HG02981 (cell line): Measurements from ENCODE around the gene WRAP53.
"Not testable (repeated sequence)": the region's sequence is repeated elsewhere in the genome, so short reads cannot be mapped to it uniquely, and the experiment has no call there.

Experiments used
- ATAC-seq: cut with Tn5 transposase; IDR thresholded peaks from one replicate; pipeline ENCODE4 v1.9.1; 2021; ENCODE audit warnings: mild to moderate bottlenecking, moderate library complexity; ENCODE audit not compliant: unreplicated experiment

WRAP53 gene

DNA sequence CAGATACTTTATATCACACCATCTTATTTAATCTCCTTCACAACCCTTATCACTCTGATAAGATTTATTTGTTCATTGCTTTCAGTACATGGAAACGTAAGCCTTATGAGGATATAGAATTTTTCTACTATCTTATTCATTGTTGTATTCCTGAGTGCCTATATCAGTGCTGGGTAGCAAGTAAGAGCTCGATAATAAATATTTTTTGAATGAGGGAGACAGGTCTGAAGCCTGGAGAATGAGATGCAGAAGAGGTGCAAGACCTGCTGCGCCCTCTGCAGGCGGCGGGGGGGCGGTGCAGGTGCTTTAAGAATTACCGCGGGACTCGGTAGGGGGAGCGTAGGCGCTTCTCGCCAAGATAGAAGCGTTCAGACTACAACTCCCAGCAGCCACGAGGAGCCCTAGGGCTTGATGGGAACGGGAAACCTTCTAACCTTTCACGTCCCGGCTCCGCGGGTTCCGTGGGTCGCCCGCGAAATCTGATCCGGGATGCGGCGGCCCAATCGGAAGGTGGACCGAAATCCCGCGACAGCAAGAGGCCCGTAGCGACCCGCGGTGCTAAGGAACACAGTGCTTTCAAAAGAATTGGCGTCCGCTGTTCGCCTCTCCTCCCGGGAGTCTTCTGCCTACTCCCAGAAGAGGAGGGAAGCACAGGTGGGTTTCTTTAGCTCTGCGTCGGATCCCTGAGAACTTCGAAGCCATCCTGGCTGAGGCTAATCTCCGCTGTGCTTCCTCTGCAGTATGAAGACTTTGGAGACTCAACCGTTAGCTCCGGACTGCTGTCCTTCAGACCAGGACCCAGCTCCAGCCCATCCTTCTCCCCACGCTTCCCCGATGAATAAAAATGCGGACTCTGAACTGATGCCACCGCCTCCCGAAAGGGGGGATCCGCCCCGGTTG, at the start of gene WRAP53:
TSS of gene WRAP53 (plus strand) at position 570 of the 900 bp plus-strand sequence. CDS start at position 742, 172 bp downstream.
- peak; percentile 75 for ATAC-seq

DNA sequence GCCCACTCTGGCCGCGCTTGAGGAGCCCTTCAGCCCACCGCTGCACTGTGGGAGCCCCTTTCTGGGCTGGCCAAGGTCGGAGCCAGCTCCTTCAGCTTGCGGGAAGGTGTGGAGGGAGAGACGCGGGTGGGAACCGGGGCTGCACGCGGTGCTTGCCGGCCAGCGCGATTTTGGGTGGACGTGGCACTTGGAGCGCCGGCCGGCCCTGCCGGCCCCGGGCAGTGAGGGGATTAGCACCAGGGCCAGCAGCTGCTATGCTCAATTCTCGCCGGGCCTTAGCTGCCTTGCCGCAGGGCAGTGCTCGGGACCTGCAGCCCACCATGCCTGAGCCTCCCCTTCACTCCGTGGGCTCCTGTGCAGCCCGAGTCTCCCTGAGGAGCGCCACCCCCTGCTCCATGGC, 47.5 kb upstream of the WRAP53 start:
- no peak for ATAC-seq

DNA sequence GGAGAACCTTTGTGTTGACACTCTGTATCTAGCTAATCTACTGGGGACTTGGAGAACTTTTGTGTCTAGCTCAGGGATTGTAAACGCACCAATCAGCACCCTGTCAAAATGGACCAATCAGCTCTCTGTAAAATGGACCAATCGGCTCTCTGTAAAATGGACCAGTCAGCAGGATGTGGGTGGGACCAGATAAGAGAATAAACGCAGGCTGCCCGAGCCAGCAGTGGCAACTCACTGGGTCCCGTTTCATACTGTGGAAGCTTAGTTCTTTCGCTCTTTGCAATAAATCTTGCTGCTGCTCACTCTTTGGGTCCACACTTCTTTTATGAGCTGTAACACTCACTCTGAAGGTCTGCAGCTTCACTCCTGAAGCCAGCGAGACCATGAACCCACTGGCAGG, 46.6 kb upstream of the WRAP53 start:
- not testable (repeated sequence) for ATAC-seq

DNA sequence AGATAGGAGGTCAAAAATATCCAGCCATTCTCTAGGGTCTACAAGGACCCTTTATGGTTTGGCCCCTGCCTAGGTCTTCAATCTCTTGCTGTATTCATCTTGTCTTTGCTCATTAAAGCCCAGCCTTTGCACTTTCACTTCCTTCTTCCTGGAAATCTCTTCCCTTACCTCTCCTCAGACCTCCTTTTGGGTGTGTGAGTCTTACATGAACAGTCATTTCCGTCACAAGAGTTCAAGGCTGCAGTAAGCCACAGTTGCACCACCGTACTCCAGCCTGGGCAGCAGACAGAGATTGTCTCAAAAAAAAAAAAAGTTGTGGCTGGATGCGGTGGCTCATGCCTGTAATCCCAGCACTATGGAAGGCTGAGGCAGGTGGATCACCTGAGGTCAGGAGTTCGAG, 43.5 kb upstream of the WRAP53 start:
- no peak for ATAC-seq

DNA sequence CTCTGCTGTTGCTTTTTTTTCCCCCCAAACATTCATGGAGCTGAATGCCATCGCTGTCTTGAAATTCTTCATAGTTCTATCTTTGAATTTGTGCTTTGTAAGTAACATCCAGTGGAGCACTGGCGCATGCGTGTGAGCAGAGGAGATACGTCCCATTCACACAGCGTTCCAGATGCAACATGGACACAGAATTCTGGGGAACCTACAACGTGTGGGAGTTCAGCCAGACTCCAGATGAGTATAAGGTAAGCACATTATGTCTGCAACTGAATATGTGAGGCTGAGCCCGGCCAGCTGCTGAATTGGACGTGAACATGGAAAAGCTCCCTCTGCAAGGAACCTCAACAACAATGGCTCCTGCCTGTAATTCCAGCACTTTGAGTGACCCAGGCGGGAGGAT, 41.8 kb upstream of the WRAP53 start:
- ATAC-seq = no peak

DNA sequence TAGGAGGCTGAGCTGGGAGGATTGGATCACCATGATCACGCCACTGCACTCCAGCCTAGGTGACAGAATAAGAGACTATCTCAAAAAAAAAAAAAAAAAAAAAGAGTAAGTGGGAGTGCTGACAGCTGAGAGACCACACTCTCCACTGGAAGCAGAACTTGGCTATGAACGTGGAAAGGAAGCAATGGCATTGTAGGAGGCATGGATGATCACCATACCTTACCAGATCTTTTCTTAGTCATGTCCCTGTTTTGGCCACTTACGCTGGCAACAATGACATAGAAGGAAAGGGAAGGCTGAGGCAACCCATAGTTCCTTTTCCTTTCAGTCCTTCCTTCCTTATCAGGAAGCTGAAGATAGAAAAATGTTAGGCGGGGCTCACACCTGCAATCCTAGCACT, 41.3 kb upstream of the WRAP53 start:
- no peak for ATAC-seq

DNA sequence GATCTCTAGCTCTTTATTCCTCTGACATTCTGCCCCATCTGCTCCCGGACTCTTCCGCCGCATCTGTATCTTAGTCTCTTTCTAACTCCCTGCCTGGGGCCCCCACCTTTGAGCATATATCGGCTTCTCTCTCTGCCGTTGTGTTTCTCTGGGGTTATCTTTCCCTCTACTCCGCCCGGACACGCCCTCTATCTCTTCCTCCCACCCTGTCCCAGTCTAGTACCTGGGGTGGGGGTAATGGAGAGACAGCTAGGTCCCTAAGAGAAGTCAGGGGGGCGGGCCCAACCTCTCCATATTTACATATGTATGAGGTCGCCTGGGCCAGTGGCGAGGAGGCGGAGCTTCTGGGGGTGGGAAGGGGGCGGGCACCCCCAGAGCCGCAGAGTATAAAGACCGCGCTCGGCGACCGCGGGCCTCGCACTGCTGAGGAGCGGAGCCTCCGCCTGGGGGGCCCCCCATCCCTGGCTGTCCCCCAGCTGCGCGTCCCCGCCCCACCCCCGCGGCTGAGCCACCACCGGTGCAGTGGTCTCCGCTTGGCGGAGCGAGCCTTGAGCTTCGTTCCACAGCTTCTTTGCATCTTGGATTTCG, 37.7 kb upstream of the WRAP53 start, which contains the start of gene ATP1B2:
TSS of gene ATP1B2 (plus strand) at position 418 of the 588 bp plus-strand sequence. CDS start 593 bp downstream, outside the sequence.
- ATAC-seq = no peak

DNA sequence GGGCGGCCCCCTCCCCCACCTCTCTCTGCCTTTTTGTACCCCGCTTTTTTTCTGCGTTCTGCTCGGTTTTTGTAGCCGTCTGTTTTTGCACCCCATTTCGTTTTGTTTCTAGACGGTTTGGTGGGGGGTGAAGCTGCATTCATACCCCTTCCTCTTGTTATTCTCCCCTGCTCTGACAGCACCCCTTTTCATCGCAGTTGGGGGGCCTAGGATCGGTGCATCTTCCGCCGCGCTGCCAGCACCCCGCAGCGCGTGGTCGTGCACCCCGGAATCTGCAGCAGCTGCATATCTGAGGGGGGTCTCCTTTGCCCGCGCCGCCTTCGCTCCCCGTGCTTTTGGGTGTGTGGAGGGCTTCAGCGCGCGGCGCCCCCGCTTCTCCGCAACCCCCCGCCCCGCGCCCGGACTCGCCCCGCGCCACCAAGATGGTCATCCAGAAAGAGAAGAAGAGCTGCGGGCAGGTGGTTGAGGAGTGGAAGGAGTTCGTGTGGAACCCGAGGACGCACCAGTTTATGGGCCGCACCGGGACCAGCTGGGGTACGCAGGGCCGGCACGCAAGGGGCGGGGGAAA, 37.1 kb upstream of the WRAP53 start:
- ATAC-seq = no peak

DNA sequence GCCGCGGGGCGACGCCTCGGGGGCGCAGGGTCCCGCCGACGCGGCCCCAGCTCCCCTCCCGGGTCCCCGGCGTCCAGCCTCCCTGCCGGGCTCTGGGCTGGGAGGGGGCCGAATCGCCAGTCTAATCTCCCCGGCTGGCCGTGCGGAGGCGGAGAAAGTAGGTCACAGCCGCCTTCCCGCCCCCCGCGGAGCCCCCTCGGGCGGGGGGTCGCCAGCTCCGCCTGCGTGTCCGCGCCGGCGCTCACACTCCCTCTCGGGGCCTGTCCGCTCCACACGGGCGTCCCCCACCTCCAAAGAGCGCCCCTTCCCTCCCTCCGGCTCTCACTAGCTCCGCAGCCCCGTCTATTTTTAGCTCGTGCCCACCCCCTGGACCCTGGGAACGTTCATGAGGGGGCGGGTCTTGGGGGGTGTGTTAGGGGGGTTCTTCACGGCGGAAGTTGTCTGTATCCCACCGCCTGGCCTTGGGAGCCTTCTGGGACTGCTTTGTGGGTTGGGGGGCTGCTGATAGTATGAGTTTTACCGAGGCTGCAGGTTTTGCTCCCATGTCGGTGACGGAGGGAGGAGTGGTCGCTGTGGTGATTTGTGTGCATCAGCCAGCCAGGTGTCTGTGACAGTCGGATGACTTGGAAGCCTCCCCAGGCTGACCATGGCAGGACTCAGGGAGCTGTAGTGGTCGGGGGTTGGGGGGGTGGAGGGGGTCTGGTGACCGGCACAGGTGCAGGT, 36.5 kb upstream of the WRAP53 start:
- no peak for ATAC-seq

DNA sequence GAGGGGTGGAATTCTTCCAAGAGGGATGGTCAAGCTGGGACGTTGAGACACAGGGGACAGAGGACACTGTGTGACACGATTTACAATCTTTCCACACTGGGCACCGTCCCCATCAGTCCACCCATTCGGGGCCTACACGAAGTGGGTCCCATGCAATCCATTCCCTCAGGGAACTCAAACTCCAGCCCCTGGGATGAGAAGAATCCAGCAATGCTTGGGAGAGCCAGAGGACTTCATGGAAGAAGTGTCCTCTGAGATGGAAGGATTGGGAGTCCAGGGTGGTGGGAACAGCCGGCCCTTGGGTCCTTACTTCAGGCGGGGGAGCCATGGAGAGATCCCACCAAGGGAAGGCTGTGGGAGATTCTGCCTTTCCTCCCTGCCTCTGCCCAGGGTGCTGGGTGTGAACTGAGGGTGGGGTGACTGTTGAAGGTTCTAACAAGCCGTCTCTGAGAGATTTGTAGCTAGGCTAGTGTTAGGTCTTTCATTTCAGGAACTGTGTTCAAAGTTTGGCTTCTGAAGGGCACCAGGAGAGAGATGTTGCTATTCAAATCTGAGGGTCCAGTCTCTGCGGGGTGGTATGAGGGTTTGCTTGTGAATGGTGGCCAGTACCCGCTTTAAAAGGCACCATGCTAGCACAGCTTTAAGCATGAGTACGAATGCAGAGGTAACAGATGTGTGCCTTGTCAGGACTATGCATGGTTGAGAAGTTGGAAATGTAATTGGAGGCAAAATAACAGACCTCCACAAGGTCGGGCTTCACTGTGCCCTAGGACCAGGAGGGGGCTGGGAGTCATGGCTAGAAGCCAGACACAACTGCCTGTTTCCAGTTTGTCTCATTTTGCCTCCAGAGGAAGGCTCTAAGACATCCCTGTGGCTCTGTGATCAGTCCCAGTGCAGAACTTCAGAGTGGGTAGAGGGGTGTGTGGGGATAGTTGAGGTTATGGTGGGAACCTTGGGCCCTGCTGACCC, 35.6 kb upstream of the WRAP53 start:
- ATAC-seq = no peak

DNA sequence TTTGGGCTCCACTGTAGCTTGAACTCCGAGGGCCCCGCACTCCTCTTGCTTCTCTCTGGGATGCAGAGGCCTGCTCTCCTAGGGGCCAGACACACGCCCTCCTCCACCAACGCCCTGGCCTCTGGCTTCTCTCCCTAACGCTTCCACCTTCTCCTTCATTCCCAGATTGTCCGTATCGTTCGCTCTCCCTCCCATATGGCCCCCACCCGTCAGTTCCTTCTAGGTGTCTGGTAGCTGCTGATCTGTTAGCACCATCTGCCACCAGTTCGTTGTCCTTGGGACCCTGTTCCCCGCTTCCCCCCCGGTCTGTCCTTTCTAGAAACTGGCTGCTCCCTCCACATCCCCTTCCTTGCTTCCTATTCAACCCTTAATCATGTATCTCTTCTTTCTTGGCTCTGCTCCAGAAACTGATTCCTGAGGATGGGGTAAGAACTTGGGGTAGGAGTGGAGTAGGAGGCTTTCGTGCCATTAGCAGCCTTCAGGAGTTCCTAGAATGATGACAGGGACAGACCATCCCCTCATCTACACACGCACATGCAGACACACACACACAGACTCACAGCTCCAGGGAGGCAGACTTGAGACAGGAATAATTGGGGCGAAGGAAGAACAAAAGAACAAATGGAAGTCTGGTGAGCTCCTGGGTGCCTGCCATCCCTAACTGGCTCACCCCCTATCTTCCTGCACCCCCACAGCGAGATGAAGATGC, 33.3 kb upstream of the WRAP53 start:
- ATAC-seq = no peak

DNA sequence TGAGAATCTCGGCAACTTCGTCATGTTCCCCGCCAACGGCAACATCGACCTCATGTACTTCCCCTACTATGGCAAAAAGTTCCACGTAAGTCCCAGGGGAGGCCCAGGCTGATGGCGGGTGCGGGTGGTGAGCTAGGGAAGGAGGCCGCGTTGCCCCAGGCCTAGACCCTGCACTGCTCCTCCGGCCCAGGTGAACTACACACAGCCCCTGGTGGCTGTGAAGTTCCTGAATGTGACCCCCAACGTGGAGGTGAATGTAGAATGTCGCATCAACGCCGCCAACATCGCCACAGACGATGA, 32.8 kb upstream of the WRAP53 start:
- ATAC-seq = no peak

DNA sequence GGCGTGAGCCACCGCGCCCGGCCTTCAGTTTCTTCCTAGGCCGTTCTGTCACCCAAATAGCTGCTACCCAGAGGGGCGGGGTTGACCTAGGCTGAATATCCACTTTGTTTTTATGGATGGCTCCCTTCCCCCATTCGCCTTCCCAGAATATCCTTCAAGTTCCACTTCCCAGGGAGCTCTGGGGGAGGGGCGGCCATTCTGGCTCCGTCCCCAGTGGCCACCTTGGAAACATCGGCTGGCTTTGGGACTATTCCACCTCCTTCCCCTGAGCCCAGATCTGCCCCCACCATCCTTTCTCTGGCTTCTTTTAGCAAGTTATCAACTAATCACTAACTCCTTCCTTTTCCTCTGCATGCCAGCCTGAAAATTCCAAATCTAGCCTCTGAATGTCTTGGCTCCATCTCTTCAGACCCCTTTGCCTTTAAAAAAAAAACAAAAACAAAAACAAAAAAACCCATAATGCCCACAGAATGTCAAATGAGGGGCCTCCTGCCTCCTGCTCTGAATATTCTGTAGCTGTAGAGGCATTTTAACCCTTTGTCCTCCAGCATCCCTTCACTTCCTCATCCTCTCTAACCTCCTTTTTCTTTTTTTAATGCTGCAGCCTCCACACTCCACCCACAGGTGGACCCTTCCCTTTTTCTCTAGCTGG, 31.2 kb upstream of the WRAP53 start:
- ATAC-seq = no peak

DNA sequence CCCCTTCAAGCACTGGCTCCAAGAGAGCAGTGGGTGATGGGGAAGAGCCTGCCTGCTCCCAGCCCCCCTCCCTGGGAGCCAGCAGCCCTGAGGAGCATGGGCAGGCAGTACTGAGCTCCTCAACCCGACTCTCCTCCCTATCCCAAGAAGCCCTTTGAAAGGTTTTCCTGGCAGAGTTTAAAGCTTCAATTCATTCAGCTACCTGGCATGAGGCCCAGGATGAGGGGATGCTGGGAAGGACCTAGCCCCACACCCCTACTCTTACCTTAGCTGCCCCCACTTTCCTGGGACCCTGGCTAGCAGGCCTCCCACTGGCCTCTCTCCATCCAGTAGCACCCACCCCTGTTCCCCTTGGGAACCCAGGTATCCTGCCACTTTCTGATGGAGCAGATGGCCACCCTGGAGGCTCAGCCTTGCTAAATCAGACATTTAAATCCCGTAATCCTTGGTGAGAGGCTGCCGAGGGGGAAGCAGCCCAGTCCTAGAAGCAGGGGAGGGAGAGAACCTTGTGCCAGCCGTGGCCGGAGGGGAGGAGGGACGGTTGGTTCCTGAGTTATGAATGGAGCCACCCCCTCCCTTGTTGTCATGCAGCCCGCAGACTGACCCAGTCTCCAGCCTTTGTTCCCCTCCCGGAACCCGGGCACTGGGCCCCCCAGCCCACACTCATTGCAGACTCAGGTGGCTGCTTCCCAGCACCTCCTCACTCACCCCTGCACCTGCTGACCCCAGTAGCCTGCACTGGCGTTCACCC, 20.4 kb upstream of the WRAP53 start:
- ATAC-seq = no peak

DNA sequence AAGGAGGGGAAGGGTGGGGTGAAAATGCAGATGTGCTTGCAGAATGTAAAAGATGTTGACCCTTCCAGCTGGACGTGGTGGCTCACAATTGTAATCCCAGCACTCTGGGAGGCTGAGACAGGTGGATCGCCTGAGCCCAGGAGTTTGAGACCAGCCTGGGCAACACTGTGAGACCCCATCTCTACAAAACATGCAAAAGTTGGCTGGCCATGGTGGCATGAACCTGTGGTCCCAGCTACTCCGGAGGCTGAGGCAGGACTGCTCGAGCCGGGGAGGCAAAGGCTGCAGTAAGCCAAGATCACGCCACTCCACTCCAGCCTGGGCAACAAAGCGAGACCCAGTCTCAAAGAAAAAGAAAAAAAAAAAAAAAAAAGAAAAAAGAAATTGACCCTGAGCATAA, 19.8 kb upstream of the WRAP53 start:
- ATAC-seq = no peak

DNA sequence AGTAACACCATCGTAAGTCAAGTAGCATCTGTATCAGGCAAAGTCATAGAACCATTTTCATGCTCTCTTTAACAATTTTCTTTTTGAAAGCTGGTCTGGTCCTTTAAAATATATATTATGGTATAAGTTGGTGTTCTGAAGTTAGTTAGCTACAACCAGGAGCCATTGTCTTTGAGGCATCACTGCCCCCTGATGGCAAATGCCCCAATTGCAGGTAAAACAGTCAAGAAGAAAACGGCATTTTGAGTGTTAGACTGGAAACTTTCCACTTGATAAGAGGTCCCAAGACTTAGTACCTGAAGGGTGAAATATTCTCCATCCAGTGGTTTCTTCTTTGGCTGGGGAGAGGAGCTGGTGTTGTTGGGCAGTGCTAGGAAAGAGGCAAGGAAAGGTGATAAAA, 15.0 kb upstream of the WRAP53 start:
- ATAC-seq = no peak

DNA sequence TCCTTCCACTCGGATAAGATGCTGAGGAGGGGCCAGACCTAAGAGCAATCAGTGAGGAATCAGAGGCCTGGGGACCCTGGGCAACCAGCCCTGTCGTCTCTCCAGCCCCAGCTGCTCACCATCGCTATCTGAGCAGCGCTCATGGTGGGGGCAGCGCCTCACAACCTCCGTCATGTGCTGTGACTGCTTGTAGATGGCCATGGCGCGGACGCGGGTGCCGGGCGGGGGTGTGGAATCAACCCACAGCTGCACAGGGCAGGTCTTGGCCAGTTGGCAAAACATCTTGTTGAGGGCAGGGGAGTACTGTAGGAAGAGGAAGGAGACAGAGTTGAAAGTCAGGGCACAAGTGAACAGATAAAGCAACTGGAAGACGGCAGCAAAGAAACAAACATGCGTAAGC, 13.3 kb upstream of the WRAP53 start:
- no peak for ATAC-seq

DNA sequence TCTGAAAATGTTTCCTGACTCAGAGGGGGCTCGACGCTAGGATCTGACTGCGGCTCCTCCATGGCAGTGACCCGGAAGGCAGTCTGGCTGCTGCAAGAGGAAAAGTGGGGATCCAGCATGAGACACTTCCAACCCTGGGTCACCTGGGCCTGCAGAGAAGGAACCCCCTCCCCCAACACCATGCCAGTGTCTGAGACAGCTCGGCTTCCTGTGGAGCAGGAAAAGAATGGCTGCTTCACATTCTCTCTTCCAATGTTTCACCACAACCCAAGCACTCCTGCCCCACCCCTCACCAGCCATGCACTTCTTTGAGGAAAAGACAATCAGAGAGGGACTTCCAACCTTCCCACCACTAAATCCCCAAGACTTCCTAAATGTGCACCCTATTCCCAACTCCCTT, 11.7 kb upstream of the WRAP53 start:
- no peak for ATAC-seq
